ENCODE data around the gene TPMT.

The TPMT gene

DNA sequence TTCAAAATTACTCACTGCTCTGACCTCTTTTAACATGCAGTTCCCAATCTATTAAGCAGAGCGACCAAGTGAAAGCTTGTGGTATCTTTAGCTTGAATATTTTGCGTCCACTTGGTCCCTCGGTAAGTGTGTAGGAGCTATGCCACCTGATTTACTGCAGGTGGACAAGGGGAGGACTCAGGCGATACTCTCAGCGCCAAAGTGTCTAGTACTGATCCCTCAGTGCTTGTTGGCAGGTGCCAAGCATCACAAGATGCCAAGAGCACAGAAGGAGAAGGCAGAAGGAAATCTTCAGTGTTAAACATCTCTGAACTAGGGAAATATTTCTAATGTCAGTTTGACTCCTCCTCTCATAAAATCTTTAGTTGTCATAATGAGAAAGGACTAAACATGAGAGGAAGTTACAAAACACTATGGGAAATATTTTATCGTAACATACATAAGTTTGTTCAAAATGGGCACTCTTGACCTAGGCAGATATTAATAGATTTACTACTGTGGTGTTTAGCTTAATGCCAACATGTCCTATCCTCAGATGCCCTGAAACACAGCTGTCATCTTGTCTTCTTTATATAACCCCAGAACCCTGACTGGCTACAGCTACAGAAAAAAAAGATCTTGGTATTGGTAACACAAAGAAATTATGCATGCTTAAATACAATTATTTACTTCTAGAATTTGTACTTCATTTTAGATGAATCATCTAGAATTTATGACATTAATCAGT is 51.9 kb downstream of the TPMT start:
- Histone ChIP-seq H3K4me1 (ENCODE audit: control insufficient read depth, insufficient read depth, low read length) (no peaks in the 10 kb centered on the region), H3K9ac (ENCODE audit: low read depth, low read length) (no peak overlapping the region), H3K9me3 (ENCODE audit: control insufficient read depth, insufficient read depth, low read length) (no peaks in the 10 kb centered on the region), H3K36me3 (ENCODE audit: control insufficient read depth, insufficient read depth, low read length) (no peaks in the 10 kb centered on the region), H3K4me3 (ENCODE audit: low read depth, low read length) (no peak overlapping the region), H3K27me3 (ENCODE audit: control insufficient read depth, insufficient read depth, low read length) (no peaks in the 10 kb centered on the region)

DNA sequence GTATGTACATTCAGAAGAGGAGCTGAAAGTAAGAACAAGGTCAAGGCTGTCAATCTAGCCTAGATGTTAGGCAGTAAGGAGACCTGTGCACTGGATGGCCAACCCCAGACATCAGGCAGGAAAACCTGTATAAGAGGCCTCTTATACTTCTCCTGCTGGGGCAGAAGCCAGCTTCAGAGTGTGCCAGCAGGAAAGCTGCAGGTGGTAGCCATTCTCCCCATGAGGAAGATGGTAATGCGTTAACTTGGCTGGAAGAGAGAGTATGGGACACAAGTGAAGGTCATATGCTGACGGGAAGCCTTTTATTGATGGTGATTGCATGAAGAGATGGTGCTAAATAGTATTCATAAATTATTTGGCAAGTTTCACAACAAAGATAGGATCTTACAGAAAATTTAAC is 53.0 kb downstream of the TPMT start:
- no peaks in the 10 kb centered on the region for H3K36me3 ChIP-seq (ENCODE audit: control insufficient read depth, insufficient read depth, low read length)
- no peaks in the 10 kb centered on the region for H3K27me3 ChIP-seq (ENCODE audit: control insufficient read depth, insufficient read depth, low read length)
- no peak overlapping the region for H3K4me3 ChIP-seq (ENCODE audit: low read depth, low read length)
- no peaks in the 10 kb centered on the region for H3K9me3 ChIP-seq (ENCODE audit: control insufficient read depth, insufficient read depth, low read length)
- no peaks in the 10 kb centered on the region for H3K4me1 ChIP-seq (ENCODE audit: control insufficient read depth, insufficient read depth, low read length)
- H3K9ac ChIP-seq (ENCODE audit: low read depth, low read length): no peak overlapping the region

DNA sequence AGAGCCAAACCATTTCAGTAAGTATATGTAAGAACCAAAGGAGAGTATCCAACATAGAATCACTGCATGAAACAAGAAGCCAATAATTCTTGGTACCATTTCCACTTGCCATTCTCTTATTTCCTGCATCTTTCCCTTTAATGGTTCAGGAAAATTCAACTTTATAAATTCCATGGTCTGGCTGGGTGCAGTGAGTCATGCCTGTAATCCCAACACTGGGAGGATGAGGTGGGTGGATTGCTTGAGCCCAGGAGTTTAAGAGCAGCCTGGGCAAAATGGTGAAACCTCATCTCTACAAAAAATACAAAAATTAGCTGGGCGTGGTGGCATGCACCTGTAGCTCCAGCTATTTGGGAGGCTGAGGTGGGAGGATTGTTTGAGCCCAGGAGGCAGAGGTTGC is 53.6 kb downstream of the TPMT start:
- H3K9me3 ChIP-seq (ENCODE audit: control insufficient read depth, insufficient read depth, low read length): no peaks in the 10 kb centered on the region
- no peak overlapping the region for H3K4me3 ChIP-seq (ENCODE audit: low read depth, low read length)
- no peaks in the 10 kb centered on the region for H3K4me1 ChIP-seq (ENCODE audit: control insufficient read depth, insufficient read depth, low read length)
- H3K9ac ChIP-seq (ENCODE audit: low read depth, low read length): no peak overlapping the region
- H3K36me3 ChIP-seq (ENCODE audit: control insufficient read depth, insufficient read depth, low read length): no peaks in the 10 kb centered on the region
- no peaks in the 10 kb centered on the region for H3K27me3 ChIP-seq (ENCODE audit: control insufficient read depth, insufficient read depth, low read length)

DNA sequence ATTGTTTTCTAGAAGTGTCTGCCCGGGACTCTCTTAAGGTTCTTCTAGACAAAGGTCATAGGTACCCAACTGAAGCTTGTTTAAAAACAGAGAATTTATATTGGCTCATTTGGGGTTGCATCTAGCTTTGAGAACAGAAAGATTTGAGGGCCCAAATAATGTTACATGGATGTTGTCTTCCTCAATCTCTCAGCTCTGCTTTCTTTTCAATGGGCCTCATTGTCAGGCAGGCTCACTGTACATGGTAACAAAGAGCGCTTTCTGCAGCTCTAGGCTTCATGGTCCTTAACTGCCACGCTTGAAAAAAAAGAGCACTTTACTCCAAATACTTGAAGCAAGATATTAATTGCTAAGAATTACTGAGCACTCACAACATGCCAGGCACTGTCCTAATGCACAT is 54.6 kb downstream of the TPMT start:
- Histone ChIP-seq H3K9ac (ENCODE audit: low read depth, low read length) (no peak overlapping the region), H3K4me3 (ENCODE audit: low read depth, low read length) (no peak overlapping the region), H3K36me3 (ENCODE audit: control insufficient read depth, insufficient read depth, low read length) (no peaks in the 10 kb centered on the region), H3K9me3 (ENCODE audit: control insufficient read depth, insufficient read depth, low read length) (no peaks in the 10 kb centered on the region), H3K4me1 (ENCODE audit: control insufficient read depth, insufficient read depth, low read length) (no peaks in the 10 kb centered on the region), H3K27me3 (ENCODE audit: control insufficient read depth, insufficient read depth, low read length) (no peaks in the 10 kb centered on the region)

DNA sequence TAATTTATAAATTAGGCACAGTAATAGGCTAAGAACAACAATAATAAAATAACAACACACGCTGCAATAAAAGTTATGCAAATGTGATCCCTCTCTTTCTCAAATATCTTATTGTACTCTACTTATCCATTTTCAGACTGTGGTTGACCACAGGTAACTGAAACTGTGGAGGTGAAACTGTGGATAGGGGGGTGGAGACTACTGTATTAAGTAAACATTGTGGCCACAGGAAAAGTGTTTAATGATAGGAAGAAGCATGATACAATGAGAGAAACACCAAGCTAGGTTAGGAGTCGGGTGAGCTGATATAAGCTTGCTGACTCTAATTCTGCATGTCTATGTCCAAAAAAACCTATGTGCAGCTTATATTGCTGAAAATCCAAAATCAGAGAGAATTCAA is 55.4 kb downstream of the TPMT start:
- Histone ChIP-seq H3K9ac (ENCODE audit: low read depth, low read length) (no peak overlapping the region), H3K9me3 (ENCODE audit: control insufficient read depth, insufficient read depth, low read length) (no peaks in the 10 kb centered on the region), H3K4me3 (ENCODE audit: low read depth, low read length) (no peak overlapping the region), H3K4me1 (ENCODE audit: control insufficient read depth, insufficient read depth, low read length) (no peaks in the 10 kb centered on the region), H3K36me3 (ENCODE audit: control insufficient read depth, insufficient read depth, low read length) (no peaks in the 10 kb centered on the region), H3K27me3 (ENCODE audit: control insufficient read depth, insufficient read depth, low read length) (no peaks in the 10 kb centered on the region)

DNA sequence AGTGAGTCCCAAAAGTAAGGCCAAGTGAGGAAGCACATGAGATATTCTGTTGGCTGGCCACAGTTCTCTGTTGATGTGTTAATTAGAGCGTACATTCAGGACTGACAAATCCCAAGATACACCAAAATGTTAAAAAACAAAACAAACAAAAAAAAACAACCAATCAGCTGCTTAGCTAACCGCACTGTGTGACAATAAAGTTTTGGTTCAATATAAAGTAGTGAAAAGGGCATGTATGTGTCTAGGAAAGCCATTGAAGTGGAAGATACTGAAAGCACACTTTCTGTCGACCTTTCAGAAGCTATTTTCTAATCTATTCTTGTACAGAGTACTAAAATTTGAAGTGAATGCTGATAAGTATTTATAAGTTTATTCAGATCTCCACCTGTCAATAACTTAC is 58.5 kb downstream of the TPMT start:
- Histone ChIP-seq H3K9ac (ENCODE audit: low read depth, low read length) (no peak overlapping the region), H3K4me3 (ENCODE audit: low read depth, low read length) (no peak overlapping the region), H3K36me3 (ENCODE audit: control insufficient read depth, insufficient read depth, low read length) (no peaks in the 10 kb centered on the region), H3K4me1 (ENCODE audit: control insufficient read depth, insufficient read depth, low read length) (no peaks in the 10 kb centered on the region), H3K27me3 (ENCODE audit: control insufficient read depth, insufficient read depth, low read length) (no peaks in the 10 kb centered on the region), H3K9me3 (ENCODE audit: control insufficient read depth, insufficient read depth, low read length) (no peaks in the 10 kb centered on the region)

DNA sequence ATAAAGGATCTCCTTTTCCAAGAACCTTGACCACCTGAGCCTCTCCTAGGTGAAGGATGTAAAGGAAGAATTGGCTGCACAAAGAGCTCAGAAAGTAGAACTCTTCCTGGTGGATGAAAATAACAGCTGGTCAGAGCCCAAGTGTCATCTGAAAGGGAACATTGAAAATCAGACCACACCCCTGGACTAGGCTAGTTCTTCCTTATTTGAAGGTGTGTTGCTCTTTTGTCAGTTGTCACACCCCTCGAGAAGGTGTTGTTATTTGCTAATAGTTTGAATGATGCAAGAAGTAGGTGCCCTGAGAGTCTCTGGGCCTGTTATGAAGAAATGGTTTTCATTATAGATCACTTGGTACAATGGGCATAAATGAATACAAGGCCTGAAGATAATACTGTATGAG is 63.5 kb downstream of the TPMT start:
- no peaks in the 10 kb centered on the region for H3K36me3 ChIP-seq (ENCODE audit: control insufficient read depth, insufficient read depth, low read length)
- no peaks in the 10 kb centered on the region for H3K27me3 ChIP-seq (ENCODE audit: control insufficient read depth, insufficient read depth, low read length)

DNA sequence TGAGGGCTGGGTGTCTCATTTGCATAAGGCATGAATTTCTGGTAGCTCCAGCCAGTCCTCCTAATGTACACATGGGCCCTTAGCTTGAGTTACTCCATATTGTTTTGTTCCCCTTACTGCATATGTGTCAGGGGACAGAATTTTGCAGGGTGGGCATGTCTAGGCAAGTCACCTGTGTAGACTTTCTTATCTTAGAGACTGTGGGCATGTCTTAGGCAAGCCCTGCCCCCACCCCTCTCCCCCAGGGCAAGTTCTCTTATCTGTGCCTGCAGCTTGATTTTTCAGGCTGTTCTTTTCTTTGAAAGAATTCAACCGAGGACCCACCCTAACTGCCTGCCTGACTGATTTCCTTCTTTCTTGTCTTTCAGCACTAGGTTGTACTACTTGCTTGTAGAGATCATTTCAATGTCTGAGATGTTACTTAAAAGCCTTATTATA is 64.5 kb downstream of the TPMT start:
- Histone ChIP-seq H3K9ac (ENCODE audit: low read depth, low read length) (no peak overlapping the region), H3K36me3 (ENCODE audit: control insufficient read depth, insufficient read depth, low read length) (no peaks in the 10 kb centered on the region), H3K4me3 (ENCODE audit: low read depth, low read length) (no peak overlapping the region), H3K9me3 (ENCODE audit: control insufficient read depth, insufficient read depth, low read length) (peaks cover 4% of the 10 kb centered on the region), H3K4me1 (ENCODE audit: control insufficient read depth, insufficient read depth, low read length) (no peaks in the 10 kb centered on the region), H3K27me3 (ENCODE audit: control insufficient read depth, insufficient read depth, low read length) (no peaks in the 10 kb centered on the region)

More for the DNA sequence above, 63.5 kb downstream of the TPMT start:
- Histone ChIP-seq H3K9ac (ENCODE audit: low read depth, low read length) (no peak overlapping the region), H3K9me3 (ENCODE audit: control insufficient read depth, insufficient read depth, low read length) (peaks cover 4% of the 10 kb centered on the region), H3K4me1 (ENCODE audit: control insufficient read depth, insufficient read depth, low read length) (no peaks in the 10 kb centered on the region), H3K4me3 (ENCODE audit: low read depth, low read length) (no peak overlapping the region)

DNA sequence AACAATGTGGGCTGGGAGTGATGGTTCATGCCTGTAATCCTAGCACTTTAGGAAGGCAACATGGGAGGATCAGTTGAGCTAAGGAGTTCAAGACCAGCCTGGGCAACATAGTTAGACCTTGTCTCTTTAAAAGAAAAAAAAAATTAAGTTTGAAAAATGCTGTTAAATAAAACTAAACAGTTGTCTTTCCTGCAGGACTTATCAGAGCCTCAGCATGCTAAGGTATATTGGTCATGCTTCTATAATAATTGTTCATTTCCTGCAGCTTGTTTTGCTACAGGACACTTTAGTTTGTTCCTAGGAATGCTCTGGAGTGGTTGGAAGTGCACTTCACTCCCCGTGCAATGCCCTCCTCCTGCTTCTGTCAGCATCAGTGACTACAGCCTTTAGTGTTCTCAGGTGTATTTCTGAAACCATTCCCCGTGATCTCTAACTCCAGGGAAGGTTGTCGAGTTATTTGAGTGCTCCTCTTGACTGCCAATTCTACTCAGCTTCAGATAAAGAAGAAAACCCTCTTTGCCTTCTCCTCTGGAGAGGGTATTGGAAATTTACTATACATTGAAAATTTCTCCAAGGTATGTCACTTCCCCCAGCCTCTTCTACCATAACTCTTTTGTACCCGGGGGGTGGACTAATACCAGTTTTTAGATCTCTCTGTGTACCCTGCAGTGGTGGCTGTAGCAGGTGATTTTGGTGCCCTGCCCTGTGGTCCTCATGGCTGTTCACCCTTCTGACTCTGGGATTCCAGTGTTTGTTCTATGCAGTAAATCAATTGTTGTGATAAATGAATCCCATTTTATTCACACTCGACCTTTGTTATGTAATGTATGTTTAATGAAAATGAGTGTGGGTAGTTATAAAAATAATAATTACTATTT is 66.2 kb downstream of the TPMT start:
- Histone ChIP-seq H3K27me3 (ENCODE audit: control insufficient read depth, insufficient read depth, low read length) (no peaks in the 10 kb centered on the region), H3K4me3 (ENCODE audit: low read depth, low read length) (no peak overlapping the region), H3K36me3 (ENCODE audit: control insufficient read depth, insufficient read depth, low read length) (no peaks in the 10 kb centered on the region), H3K9me3 (ENCODE audit: control insufficient read depth, insufficient read depth, low read length) (peaks cover 4% of the 10 kb centered on the region), H3K4me1 (ENCODE audit: control insufficient read depth, insufficient read depth, low read length) (no peaks in the 10 kb centered on the region), H3K9ac (ENCODE audit: low read depth, low read length) (no peak overlapping the region)

DNA sequence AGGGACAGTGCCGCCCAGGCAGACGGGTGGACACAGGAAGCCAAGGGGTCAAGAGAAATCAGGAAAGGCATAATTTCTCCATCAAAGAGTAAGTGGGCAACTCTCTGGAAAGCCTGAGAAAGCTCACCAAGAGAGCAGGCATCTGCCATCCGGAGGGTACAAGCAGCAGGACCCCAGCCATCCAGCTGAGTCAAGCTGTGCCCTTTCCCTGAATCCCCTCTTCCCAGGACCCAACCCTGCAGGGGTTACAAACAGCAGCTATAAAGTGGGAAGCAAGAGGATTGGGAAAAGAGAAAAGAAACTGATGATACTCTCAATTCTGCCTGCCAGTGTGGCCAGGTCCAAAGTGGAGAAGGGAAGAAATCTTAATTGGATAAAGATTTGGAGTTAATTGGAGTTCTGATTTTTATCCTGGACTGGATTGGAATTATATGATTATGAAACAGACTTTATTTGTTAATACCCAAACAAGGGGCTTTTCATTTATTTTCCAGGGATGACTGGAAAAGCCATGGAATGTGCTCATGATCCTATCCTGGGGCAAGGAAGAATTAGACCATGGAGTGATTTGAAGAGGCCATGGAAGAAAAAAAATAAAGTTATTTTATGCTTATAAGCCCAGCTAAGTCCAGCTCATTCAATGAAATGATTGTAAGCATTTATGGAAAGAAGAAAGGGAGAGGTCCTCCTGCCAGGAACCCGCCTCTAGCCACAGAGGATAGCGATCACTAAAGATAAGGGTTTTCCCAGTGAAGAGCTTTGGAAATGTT is 67.3 kb downstream of the TPMT start:
- no peaks in the 10 kb centered on the region for H3K27me3 ChIP-seq (ENCODE audit: control insufficient read depth, insufficient read depth, low read length)
- H3K4me3 ChIP-seq (ENCODE audit: low read depth, low read length): no peak overlapping the region
- peaks cover 4% of the 10 kb centered on the region for H3K9me3 ChIP-seq (ENCODE audit: control insufficient read depth, insufficient read depth, low read length)
- H3K36me3 ChIP-seq (ENCODE audit: control insufficient read depth, insufficient read depth, low read length): no peaks in the 10 kb centered on the region
- H3K9ac ChIP-seq (ENCODE audit: low read depth, low read length): no peak overlapping the region
- H3K4me1 ChIP-seq (ENCODE audit: control insufficient read depth, insufficient read depth, low read length): no peaks in the 10 kb centered on the region

DNA sequence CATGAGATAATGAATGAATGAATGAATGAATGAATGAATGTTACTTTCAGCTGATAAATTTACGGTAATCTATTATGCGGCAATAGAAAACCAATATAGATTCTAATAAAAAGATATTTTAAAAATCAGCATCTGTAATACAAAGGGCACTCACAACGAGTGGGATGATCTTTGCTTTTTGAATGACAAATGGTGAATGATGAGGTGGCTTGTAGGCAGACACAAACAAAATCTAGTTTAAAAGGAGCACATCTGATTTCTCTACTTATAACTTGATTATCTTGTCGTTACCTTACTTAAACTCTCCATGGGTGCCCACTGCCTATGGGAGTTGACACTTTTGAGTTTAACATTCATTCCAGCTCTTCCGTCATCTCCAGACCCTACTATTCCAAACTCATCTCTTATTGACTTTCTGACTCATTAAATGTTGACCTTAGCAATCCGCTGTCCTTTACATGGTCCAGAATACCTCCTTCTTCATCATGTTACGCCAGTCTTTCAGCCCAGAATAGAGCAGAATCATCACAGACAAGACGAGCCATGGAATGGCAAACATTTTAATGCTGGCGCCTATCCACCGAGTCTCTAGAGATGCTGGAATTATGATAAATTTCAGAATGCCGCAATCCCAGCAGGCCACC is 73.7 kb downstream of the TPMT start:
- H3K9ac ChIP-seq (ENCODE audit: low read depth, low read length): no peak overlapping the region
- H3K36me3 ChIP-seq (ENCODE audit: control insufficient read depth, insufficient read depth, low read length): no peaks in the 10 kb centered on the region
- no peaks in the 10 kb centered on the region for H3K27me3 ChIP-seq (ENCODE audit: control insufficient read depth, insufficient read depth, low read length)
- H3K9me3 ChIP-seq (ENCODE audit: control insufficient read depth, insufficient read depth, low read length): no peaks in the 10 kb centered on the region
- H3K4me1 ChIP-seq (ENCODE audit: control insufficient read depth, insufficient read depth, low read length): no peaks in the 10 kb centered on the region
- no peak overlapping the region for H3K4me3 ChIP-seq (ENCODE audit: low read depth, low read length)

Data from iPS-15b (cell line).